Thyroid gland (tissue), 4 donors: Measurements from ENCODE around the gene ANO9.

Experiments
- CTCF ChIP-seq, 6 experiments: fragments of 200-600 bp in 3 of 6; fragments of 450-650 bp in 3 of 6; sonication (generic) in 3 of 6; IDR thresholded peaks; one replicate each; pipeline ENCODE4 v1.5.1; 2016 to 2019; ENCODE audit warnings: antibody characterized with exemption in 6 of 6, mild to moderate bottlenecking in 2 of 6, inconsistent platforms in 1 of 6, moderate library complexity in 1 of 6
- POLR2A ChIP-seq, 2 donors: fragments of 450-650 bp; IDR thresholded peaks; one replicate each; pipeline ENCODE4 v1.6.1; 2017; ENCODE audit warnings: antibody characterized with exemption in 2 of 2, mild to moderate bottlenecking in 2 of 2, moderate library complexity in 1 of 2

GRCh38 chr11:490930-491260 is 49.1 kb upstream of the ANO9 start:
- TF ChIP-seq CTCF (IDR thresholded peaks at IDR 0.05) (no peak), POLR2A (IDR thresholded peaks at IDR 0.05) (no peak)
